ENCODE results near the gene CCT6A. TPM values are rescaled to one million over a fixed set of nuclear protein-coding genes. Genes with fewer than 3 reads are reported as not detected.
A peak's percentile ranks its signal among the peaks of the same experiment; 100 is the strongest.
"Not testable (repeated sequence)": the region's sequence is repeated elsewhere in the genome, so short reads cannot be mapped to it uniquely, and the experiment has no call there.

CCT6A gene
- total and polyA plus RNA-seq, 9 of the 15 experiments (the other 6 are each of a cell fraction or from before 2014, with no cell fraction given): 244 to 708 (median 387) TPM

- TF ChIP-seq CEBPG (CRISPR knock-in tag; IDR thresholded peaks at IDR 0.05) (peak; percentile 94), CEBPG (tag; conservative IDR thresholded peaks at IDR 0.05 in 1 of 2, IDR thresholded peaks at IDR 0.05 in 1 of 2) (peak; percentile 95 to 96), ZC3H4 (CRISPR knock-in tag; IDR thresholded peaks at IDR 0.05; ENCODE audit: borderline replicate concordance) (no peak), RNF2 (IDR thresholded peaks at IDR 0.05) (no peak), HDAC8 (tag; IDR thresholded peaks at IDR 0.05) (no peak), SMARCE1 (IDR thresholded peaks at IDR 0.05) (no peak), KDM1A (IDR thresholded peaks at IDR 0.05) (no peak)
Observed at GRCh38 chr7:56063882-56064625, 12.5 kb downstream of the CCT6A start, which contains the start of gene SUMF2 (continued).

GRCh38 chr7:56066376-56066775, 14.8 kb downstream of the CCT6A start:
- in situ Hi-C loops (cut with MboI): not testable (repeated sequence)

More at GRCh38 chr7:56066376-56066775, 14.8 kb downstream of the CCT6A start:
- H3K4me2 ChIP-seq (ENCODE audit: insufficient read depth, low read length); FAIRE-seq; CTCF ChIA-PET (ENCODE audit: low intra/inter-chr PET ratio); ATAC-seq; H3K9me3 ChIP-seq (replicated peaks; ENCODE audit: control insufficient read depth, insufficient read depth, low read depth, low read length); H3K27me3 ChIP-seq (ENCODE audit: control insufficient read depth in 2 of 2, insufficient read depth in 2 of 2, low read length in 2 of 2); H3K4me3 ChIP-seq; H4K20me1 ChIP-seq (replicated peaks; ENCODE audit: control insufficient read depth, insufficient read depth, low read length); H3K9ac ChIP-seq (ENCODE audit: insufficient read depth in 1 of 2, low read depth in 2 of 2, low read length in 2 of 2); DNase-seq (ENCODE audit: extremely low read depth in 1 of 4, low spot score in 3 of 4); BruUV-seq (replicated peaks); H2AFZ ChIP-seq (ENCODE audit: low read depth, low read length); H3K9me1 ChIP-seq (ENCODE audit: control insufficient read depth, insufficient read depth, low read length); H3K27ac ChIP-seq (ENCODE audit: extremely low read depth, low read depth, low read length): not testable (repeated sequence)
- POLR2A ChIA-PET: interaction anchor here (1.6 to 5.0 kb wide), 2 partner anchors 12 to 16 kb away, joined by 3 to 40 read pairs; partner anchors contain the start of genes CCT6A and PSPH
- intact Hi-C loops (cut with micrococcal nuclease): loop anchor here (5.0 kb wide), 1 partner anchor 34 kb away; no protein-coding TSS in a partner anchor
- H3K79me2 ChIP-seq (ENCODE audit: control insufficient read depth, insufficient read depth, low read length): peaks cover 29% of the 10 kb centered on the region; the same call in 2 of the 3 replicates
- peaks cover 59% of the 10 kb centered on the region for H3K36me3 ChIP-seq (ENCODE audit: control insufficient read depth, insufficient read depth, low read length)
- H3K4me1 ChIP-seq (replicated peaks in 1 of 2; ENCODE audit: control insufficient read depth in 2 of 2, insufficient read depth in 2 of 2, low read length in 2 of 2): peaks cover 20 to 21% of the 10 kb centered on the region in 2 experiments
- WGBS (ENCODE audit: insufficient coverage, low coverage, missing lambda C conversion rate): 93% methylated on average over 10 of the region's 13 CpGs
